Measurements from ENCODE around the gene GALNT10.

GALNT10 gene

GRCh38 chr5:154196955-154197652 is 6.6 kb downstream of the GALNT10 start:
- Histone ChIP-seq H3K9me3 (ENCODE audit: control insufficient read depth in 2 of 2, low read length in 2 of 2) (no peaks in the 10 kb centered on the region), H3K9ac (ENCODE audit: low read length in 2 of 2) (no peak overlapping the region), H3K4me3 (ENCODE audit: low read length in 2 of 2) (no peak overlapping the region), H3K27ac (ENCODE audit: low read length) (no peak overlapping the region), H3K4me1 (ENCODE audit: control insufficient read depth, insufficient read depth, low read length) (peaks cover 21% of the 10 kb centered on the region), H3K27me3 (ENCODE audit: control insufficient read depth in 1 of 2, insufficient read depth in 2 of 2, low read length in 2 of 2) (no peaks in the 10 kb centered on the region), H3K36me3 (ENCODE audit: control insufficient read depth in 2 of 2, insufficient read depth in 2 of 2, low read length in 2 of 2) (peaks cover 0 to 9% of the 10 kb centered on the region in 2 donors)

DNA sequence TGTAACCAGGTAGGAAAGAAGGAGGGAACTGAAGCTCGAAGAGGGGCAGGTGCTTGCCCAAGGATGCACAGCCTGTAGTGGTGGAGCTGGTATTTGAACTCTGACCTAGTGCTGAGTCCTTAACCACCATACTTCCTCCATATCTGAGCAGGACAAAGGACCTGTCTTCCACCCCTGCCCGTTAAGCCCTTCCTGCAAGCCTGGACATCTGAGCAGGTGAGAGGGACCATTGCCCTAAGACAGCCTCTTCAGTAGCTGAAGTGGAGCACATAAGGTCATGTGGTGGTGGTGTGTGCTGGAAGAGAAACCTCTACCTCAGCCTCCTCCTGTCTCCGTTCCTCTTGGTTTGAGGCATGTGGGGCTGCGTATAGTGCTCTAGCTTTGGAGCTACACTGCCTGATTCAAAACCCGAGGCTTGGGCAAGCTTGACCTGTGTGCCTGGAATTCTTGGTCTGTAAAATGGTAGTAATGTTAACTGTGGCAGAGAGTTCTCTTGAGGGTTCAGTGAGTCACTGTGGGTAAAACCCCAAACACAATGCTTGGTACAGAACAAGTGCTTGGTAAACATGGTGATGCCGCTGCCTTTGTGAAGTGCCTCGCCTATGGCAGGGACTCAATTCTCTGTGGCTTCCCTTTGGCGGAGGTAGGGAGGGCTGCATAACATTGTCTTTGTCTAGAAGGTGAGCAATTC is 7.4 kb downstream of the GALNT10 start:
- Histone ChIP-seq H3K27ac (ENCODE audit: low read length) (no peak overlapping the region), H3K9me3 (ENCODE audit: control insufficient read depth in 2 of 2, low read length in 2 of 2) (no peaks in the 10 kb centered on the region), H3K4me1 (ENCODE audit: control insufficient read depth, insufficient read depth, low read length) (peaks cover 14% of the 10 kb centered on the region), H3K36me3 (ENCODE audit: control insufficient read depth in 2 of 2, insufficient read depth in 2 of 2, low read length in 2 of 2) (peaks cover 0 to 9% of the 10 kb centered on the region in 2 donors), H3K4me3 (ENCODE audit: low read length in 2 of 2) (no peak overlapping the region), H3K9ac (ENCODE audit: low read length in 2 of 2) (no peak overlapping the region), H3K27me3 (ENCODE audit: control insufficient read depth in 1 of 2, insufficient read depth in 2 of 2, low read length in 2 of 2) (no peaks in the 10 kb centered on the region)

DNA sequence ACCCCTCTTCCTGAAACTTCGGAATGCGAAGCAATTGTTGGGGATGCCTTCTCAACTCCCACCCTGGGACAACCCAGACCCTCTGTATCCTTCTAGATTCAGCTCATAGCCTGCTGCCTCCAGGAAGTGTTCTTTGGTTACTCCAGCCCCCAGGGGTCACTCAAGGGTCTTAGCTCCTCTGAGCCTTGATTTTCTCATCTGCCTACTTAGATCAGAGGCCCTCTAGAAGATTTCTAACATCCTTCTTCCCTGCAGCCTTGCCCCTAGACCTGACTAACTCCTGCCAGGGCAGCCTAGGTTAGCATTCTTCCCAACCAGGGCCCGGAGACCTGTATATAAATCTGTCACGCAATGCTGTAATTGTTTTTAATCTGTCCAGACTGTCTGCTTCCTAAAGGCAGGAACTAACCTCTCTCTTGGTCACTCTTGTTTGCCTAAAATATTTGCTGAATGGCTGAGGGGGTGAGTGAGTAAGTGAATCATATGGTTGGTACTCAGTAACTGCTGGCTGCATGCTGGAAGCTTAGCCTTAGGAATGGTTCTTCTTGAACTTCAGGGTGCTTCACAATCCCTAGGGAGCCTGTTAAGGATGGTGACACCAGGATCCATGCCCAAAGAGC is 8.2 kb downstream of the GALNT10 start:
- Histone ChIP-seq H3K9me3 (ENCODE audit: control insufficient read depth in 2 of 2, low read length in 2 of 2) (no peaks in the 10 kb centered on the region), H3K4me3 (ENCODE audit: low read length in 2 of 2) (no peak overlapping the region), H3K36me3 (ENCODE audit: control insufficient read depth in 2 of 2, insufficient read depth in 2 of 2, low read length in 2 of 2) (peaks cover 0 to 9% of the 10 kb centered on the region in 2 donors), H3K9ac (ENCODE audit: low read length in 2 of 2) (no peak overlapping the region), H3K27me3 (ENCODE audit: control insufficient read depth in 1 of 2, insufficient read depth in 2 of 2, low read length in 2 of 2) (no peaks in the 10 kb centered on the region), H3K27ac (ENCODE audit: low read length) (no peak overlapping the region), H3K4me1 (ENCODE audit: control insufficient read depth, insufficient read depth, low read length) (peaks cover 10% of the 10 kb centered on the region)

DNA sequence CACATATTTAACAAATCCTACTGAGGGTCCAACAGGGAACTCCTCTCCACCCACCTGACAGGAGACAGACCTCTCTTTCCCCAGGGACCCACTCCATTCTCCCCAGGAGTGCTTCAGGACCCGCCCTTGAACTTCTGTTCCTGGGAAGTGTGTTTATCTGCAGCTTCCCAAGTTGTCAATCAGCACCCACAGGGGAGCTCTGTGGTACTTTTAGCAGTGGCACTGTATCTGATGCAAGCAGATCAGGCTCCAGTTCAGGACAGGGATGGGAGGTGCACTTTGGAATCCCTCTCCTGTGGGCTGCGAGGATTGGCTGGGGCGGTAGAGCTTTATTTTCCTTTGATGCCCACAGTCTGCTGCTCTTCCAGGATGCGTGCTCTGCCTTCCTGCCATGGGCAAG is 8.7 kb downstream of the GALNT10 start:
- Histone ChIP-seq H3K9me3 (ENCODE audit: control insufficient read depth in 2 of 2, low read length in 2 of 2) (no peaks in the 10 kb centered on the region), H3K27ac (ENCODE audit: low read length) (no peak overlapping the region), H3K36me3 (ENCODE audit: control insufficient read depth in 2 of 2, insufficient read depth in 2 of 2, low read length in 2 of 2) (peaks cover 0 to 9% of the 10 kb centered on the region in 2 donors), H3K4me1 (ENCODE audit: control insufficient read depth, insufficient read depth, low read length) (peaks cover 10% of the 10 kb centered on the region), H3K9ac (ENCODE audit: low read length in 2 of 2) (no peak overlapping the region), H3K27me3 (ENCODE audit: control insufficient read depth in 1 of 2, insufficient read depth in 2 of 2, low read length in 2 of 2) (no peaks in the 10 kb centered on the region), H3K4me3 (ENCODE audit: low read length in 2 of 2) (no peak overlapping the region)

GRCh38 chr5:154199671-154200220 is 9.2 kb downstream of the GALNT10 start:
- Histone ChIP-seq H3K27me3 (ENCODE audit: control insufficient read depth in 1 of 2, insufficient read depth in 2 of 2, low read length in 2 of 2) (no peaks in the 10 kb centered on the region), H3K4me3 (ENCODE audit: low read length in 2 of 2) (no peak overlapping the region), H3K9ac (ENCODE audit: low read length in 2 of 2) (no peak overlapping the region), H3K36me3 (ENCODE audit: control insufficient read depth in 2 of 2, insufficient read depth in 2 of 2, low read length in 2 of 2) (peaks cover 0 to 9% of the 10 kb centered on the region in 2 donors), H3K4me1 (ENCODE audit: control insufficient read depth, insufficient read depth, low read length) (peaks cover 10% of the 10 kb centered on the region), H3K9me3 (ENCODE audit: control insufficient read depth in 2 of 2, low read length in 2 of 2) (no peaks in the 10 kb centered on the region), H3K27ac (ENCODE audit: low read length) (no peak overlapping the region)

DNA sequence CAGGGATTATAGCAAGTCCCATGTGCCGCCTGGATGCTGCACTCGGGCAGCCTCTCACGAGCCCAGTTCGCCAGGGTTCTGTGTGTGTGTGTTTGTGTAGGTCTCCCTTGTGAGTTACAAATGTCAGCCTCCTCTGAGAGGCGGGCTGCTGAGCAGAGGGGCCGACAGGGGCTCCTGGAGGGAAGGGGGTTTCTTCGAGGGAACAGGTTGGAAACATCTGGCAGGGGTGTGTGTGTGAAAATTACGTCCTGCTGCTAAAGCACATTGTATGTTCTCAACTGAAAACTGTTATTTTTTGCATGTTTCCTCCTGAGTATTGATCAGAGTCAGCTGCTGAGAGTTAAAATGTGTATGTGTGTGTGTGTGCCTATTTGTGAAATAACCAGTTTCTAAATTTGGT is 9.7 kb downstream of the GALNT10 start:
- Histone ChIP-seq H3K9ac (ENCODE audit: low read length in 2 of 2) (no peak overlapping the region), H3K4me1 (ENCODE audit: control insufficient read depth, insufficient read depth, low read length) (peaks cover 10% of the 10 kb centered on the region), H3K4me3 (ENCODE audit: low read length in 2 of 2) (no peak overlapping the region), H3K27ac (ENCODE audit: low read length) (no peak overlapping the region), H3K27me3 (ENCODE audit: control insufficient read depth in 1 of 2, insufficient read depth in 2 of 2, low read length in 2 of 2) (no peaks in the 10 kb centered on the region), H3K36me3 (ENCODE audit: control insufficient read depth in 2 of 2, insufficient read depth in 2 of 2, low read length in 2 of 2) (peaks cover 0 to 7% of the 10 kb centered on the region in 2 donors), H3K9me3 (ENCODE audit: control insufficient read depth in 2 of 2, low read length in 2 of 2) (no peaks in the 10 kb centered on the region)

GRCh38 chr5:154201108-154201769 is 10.7 kb downstream of the GALNT10 start:
- H3K9ac ChIP-seq (ENCODE audit: low read length in 2 of 2): no peak overlapping the region
- peaks cover 10% of the 10 kb centered on the region for H3K4me1 ChIP-seq (ENCODE audit: control insufficient read depth, insufficient read depth, low read length)
- H3K27me3 ChIP-seq (ENCODE audit: control insufficient read depth in 1 of 2, insufficient read depth in 2 of 2, low read length in 2 of 2): no peaks in the 10 kb centered on the region
- H3K36me3 ChIP-seq (ENCODE audit: control insufficient read depth in 2 of 2, insufficient read depth in 2 of 2, low read length in 2 of 2): peaks cover 0 to 5% of the 10 kb centered on the region in 2 donors
- no peak overlapping the region for H3K27ac ChIP-seq (ENCODE audit: low read length)
- H3K4me3 ChIP-seq (ENCODE audit: low read length in 2 of 2): no peak overlapping the region
- no peaks in the 10 kb centered on the region for H3K9me3 ChIP-seq (ENCODE audit: control insufficient read depth in 2 of 2, low read length in 2 of 2)

DNA sequence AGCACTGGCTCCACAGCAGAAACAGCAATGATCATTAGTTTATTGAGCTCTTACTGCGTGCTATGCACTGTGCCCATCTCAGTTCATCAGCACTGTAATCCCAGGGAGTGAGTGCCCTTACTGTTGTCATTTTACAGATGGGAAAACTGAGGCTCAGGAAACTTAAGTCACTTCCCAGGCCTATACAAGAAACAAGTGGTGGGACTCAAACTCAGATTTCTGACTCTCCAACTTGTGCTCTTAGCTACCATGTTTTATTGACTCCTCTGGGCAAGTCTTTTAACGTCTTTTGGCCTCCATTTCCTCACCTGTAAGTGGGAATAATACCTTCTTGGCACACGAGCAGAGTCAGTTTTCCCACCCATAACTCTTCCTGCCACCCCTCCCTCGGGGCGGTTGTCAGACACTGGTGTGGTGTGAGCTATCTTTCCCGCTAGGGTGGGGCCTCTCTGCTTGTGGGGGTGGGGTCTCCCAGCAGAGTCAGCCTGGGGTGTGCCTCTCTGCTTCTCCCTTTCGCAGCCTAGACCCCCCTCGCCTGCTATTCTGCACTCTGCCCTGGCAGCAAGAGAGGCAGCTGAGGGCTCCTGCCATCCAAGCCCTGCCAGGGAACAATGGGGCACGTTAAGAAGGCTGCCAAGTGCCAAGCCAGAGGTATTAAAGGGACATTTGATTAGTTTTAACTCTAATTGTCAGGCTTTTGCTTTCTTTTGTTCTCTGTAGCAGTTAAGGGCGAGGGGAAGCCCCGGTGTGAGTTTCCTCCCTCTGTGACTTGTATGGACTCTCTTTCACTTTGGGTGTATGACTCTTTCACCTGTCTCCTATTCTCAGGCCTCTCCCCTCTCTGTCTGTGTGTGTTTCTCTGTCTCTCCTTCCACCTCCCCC is 12.1 kb downstream of the GALNT10 start:
- H3K36me3 ChIP-seq (ENCODE audit: control insufficient read depth in 2 of 2, insufficient read depth in 2 of 2, low read length in 2 of 2): peaks cover 0 to 5% of the 10 kb centered on the region in 2 donors
- peaks cover 6% of the 10 kb centered on the region for H3K4me1 ChIP-seq (ENCODE audit: control insufficient read depth, insufficient read depth, low read length)
- H3K9me3 ChIP-seq (ENCODE audit: control insufficient read depth in 2 of 2, low read length in 2 of 2): no peaks in the 10 kb centered on the region
- H3K4me3 ChIP-seq (ENCODE audit: low read length in 2 of 2): no peak overlapping the region
- no peak overlapping the region for H3K27ac ChIP-seq (ENCODE audit: low read length)
- no peak overlapping the region for H3K9ac ChIP-seq (ENCODE audit: low read length in 2 of 2)
- no peaks in the 10 kb centered on the region for H3K27me3 ChIP-seq (ENCODE audit: control insufficient read depth in 1 of 2, insufficient read depth in 2 of 2, low read length in 2 of 2)

DNA sequence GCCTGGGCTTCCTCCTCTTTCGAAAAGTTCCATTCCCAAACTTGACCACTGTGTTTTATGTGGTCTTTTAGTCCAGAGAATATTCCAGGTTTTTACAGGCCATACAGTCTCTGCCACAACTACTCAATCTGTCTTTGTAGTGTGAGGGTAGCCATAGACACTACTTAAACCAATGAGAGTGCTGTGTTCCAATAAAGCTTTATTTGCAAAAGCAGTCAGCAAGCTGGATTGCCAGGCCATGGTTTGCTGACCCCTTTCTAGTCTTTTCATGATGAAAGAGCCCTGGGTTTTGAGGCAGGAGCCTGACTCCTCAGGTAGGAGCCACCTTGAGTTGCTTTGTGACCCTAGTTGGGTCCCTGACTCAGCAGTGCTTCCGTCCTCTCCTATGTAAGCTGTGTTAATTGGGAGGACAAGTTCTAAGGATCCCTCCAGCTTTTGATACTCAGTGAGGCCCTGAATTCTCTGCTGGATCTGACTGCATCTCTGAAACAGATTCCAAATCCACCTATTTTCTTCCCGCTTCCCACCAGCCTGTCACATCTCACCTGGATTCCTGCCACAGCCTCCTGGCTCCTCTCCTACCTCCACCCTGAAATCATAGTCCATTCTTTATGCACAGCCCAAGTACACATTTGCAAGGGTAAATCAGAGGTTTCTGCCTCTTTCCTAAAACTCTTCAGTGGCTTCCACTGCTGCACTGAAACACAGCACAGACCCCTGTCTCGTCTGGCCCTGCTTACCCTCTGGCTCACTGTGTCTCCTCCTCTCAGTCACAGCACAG is 13.5 kb downstream of the GALNT10 start:
- Histone ChIP-seq H3K4me1 (ENCODE audit: control insufficient read depth, insufficient read depth, low read length) (peaks cover 8% of the 10 kb centered on the region), H3K36me3 (ENCODE audit: control insufficient read depth in 2 of 2, insufficient read depth in 2 of 2, low read length in 2 of 2) (peaks cover 0 to under 1% of the 10 kb centered on the region in 2 donors), H3K27me3 (ENCODE audit: control insufficient read depth in 1 of 2, insufficient read depth in 2 of 2, low read length in 2 of 2) (no peaks in the 10 kb centered on the region), H3K9ac (ENCODE audit: low read length in 2 of 2) (no peak overlapping the region), H3K27ac (ENCODE audit: low read length) (no peak overlapping the region), H3K4me3 (ENCODE audit: low read length in 2 of 2) (no peak overlapping the region), H3K9me3 (ENCODE audit: control insufficient read depth in 2 of 2, low read length in 2 of 2) (no peaks in the 10 kb centered on the region)
